HL-60 (cell line): ENCODE measurements around the gene JMJD4.

Experiments
- GABPA ChIP-seq: IDR thresholded peaks from 2 replicates; pipeline ENCODE4 v1.6.1; 2012; ENCODE audit warnings: low read depth
- POLR2AphosphoS5 ChIP-seq: IDR thresholded peaks from 2 replicates; pipeline ENCODE4 v1.6.1; 2012; ENCODE audit warnings: low read depth
- TF ChIP-seq, protein P1 (sequence below): IDR thresholded peaks from one replicate; pipeline ENCODE4 v1.5.1; 2011; ENCODE audit warnings: low read length, control low read depth, inconsistent platforms; ENCODE audit not compliant: insufficient read depth

DNA sequence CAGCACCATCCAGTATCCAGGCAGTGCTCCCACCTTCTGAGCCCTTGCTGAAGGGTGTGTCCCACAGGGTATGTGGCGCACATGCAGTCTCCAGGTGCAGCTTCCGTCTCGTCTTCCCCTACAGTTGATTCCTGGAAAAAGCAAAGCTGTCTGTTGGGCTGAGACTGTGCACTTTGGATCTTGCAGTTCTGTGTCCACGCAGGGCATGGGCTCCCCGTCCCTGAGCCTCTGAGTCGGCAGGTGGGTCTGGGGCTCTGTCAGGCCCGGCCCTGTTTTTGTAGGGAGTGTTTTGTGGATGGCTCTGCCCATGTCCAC, 33.0 kb upstream of the JMJD4 start:
- TF ChIP-seq, protein P1, sequence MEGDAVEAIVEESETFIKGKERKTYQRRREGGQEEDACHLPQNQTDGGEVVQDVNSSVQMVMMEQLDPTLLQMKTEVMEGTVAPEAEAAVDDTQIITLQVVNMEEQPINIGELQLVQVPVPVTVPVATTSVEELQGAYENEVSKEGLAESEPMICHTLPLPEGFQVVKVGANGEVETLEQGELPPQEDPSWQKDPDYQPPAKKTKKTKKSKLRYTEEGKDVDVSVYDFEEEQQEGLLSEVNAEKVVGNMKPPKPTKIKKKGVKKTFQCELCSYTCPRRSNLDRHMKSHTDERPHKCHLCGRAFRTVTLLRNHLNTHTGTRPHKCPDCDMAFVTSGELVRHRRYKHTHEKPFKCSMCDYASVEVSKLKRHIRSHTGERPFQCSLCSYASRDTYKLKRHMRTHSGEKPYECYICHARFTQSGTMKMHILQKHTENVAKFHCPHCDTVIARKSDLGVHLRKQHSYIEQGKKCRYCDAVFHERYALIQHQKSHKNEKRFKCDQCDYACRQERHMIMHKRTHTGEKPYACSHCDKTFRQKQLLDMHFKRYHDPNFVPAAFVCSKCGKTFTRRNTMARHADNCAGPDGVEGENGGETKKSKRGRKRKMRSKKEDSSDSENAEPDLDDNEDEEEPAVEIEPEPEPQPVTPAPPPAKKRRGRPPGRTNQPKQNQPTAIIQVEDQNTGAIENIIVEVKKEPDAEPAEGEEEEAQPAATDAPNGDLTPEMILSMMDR, result no peak
- TF ChIP-seq GABPA (no peak), POLR2AphosphoS5 (no peak)
